Adrenal gland (tissue), 12 donors: ENCODE data around the gene CYSRT1. TPM values are rescaled to one million over a fixed set of nuclear protein-coding genes. Genes with fewer than 3 reads are reported as not detected.

Source experiments
- DNase-seq, 7 donors: peaks; one replicate each; pipeline ENCODE4 v3.0.0-alpha.2; 2019 to 2020
- H3K27ac ChIP-seq, 5 donors: fragments of 200-600 bp; sonication (generic) in 4 of 5; 1 replicate in 3 of 5; 2 replicates in 2 of 5; pipeline versions ENCODE4 v1.5.1 to v1.8.0; 2016 to 2020; ENCODE audit warnings: mild to moderate bottlenecking in 1 of 5
- H3K27me3 ChIP-seq: fragments of 200-600 bp; 2 replicates; pipeline ENCODE4 v1.8.0; 2021
- H3K36me3 ChIP-seq, 2 donors: fragments of 200-600 bp; replicated peaks in 1 of 2; 1 replicate in 1 of 2; 2 replicates in 1 of 2; pipeline versions ENCODE4 v1.5.1 to v1.8.0; 2018 to 2022
- H3K4me1 ChIP-seq, 2 donors: fragments of 200-600 bp; replicated peaks in 1 of 2; 1 replicate in 1 of 2; 2 replicates in 1 of 2; pipeline versions ENCODE4 v1.5.1 to v1.8.0; 2018 to 2021
- H3K4me3 ChIP-seq, 4 donors: fragments of 200-600 bp; sonication (generic) in 3 of 4; one replicate each; pipeline ENCODE4 v1.5.1; 2016 to 2018
- H3K9me3 ChIP-seq, 3 donors: fragments of 200-600 bp; sonication (generic) in 1 of 3; replicated peaks in 1 of 3; 1 replicate in 2 of 3; 2 replicates in 1 of 3; pipeline versions ENCODE4 v1.5.1 to v1.8.0; 2016 to 2021
- POLR2A ChIP-seq, 2 donors: fragments of 450-650 bp; IDR thresholded peaks; one replicate each; pipeline ENCODE4 v1.6.1; 2017; ENCODE audit warnings: antibody characterized with exemption in 2 of 2, mild to moderate bottlenecking in 2 of 2, moderate library complexity in 1 of 2
- WGBS, 4 donors: extraction: QIAGEN DNeasy Blood & Tissue Kit in 2 of 4; methylation state at CpG; one replicate each; pipeline versions ENCODE4 v1.1.5 to v1.1.7; 2013 to 2017; 5-methylcytosine and 5-hydroxymethylcytosine counted together
- intact Hi-C, 2 donors: fragments of 100-400 bp; cut with DNase I; formaldehyde crosslinking; loops; one replicate each; pipeline versions ENCODE4 v1.14.1 to v1.15.0; 2022 to 2023
- polyA plus RNA-seq, 3 donors: library from polyadenylated mRNA; stranded (reverse); fragments of 200-250 nt in 2 of 3; fragments of 350-450 nt in 1 of 3; fragmentation: Illumina TruSeq in 1 of 3; extraction: RNeasy Lipid Tissue Mini Kit (QIAGEN cat#74804) in 1 of 3; gene quantifications; one replicate each; pipeline ENCODE4 v1.2.3, GENCODE V29; 2013 to 2014
- total RNA-seq, 9 donors: library from RNA; depleted of rRNA in 4 of 9; stranded (reverse); fragments of >200 nt in 4 of 9; fragments of 120-200 nt in 1 of 9; fragmentation: NEBNext Ultra II Directional in 1 of 9; extraction: Animal tissue kit (Norgen Biotek cat#: 25700) in 1 of 9; gene quantifications; one replicate each; pipeline versions ENCODE4 v1.1.0 to v1.2.4, GENCODE V29; 2013 to 2023
- TF ChIP-seq, protein P1 (sequence below), 6 experiments: fragments of 450-650 bp in 4 of 6; fragments of 200-600 bp in 2 of 6; sonication (generic) in 1 of 6; IDR thresholded peaks; 1 replicate in 5 of 6; 2 replicates in 1 of 6; pipeline versions ENCODE4 v1.5.1 to v1.8.0; 2016 to 2021; ENCODE audit warnings: antibody characterized with exemption in 6 of 6, mild to moderate bottlenecking in 2 of 6, moderate library complexity in 1 of 6
- donor health status: healthy with polysubstance abuse.
- donor health status: Bipolar disorder and iron deficiency.
- donor health status: DM: yes; HTN: yes; CAD: no.
- donor health status: DM: no; HTN: no; CAD: no.
- donor health status: DM: no; HTN: no; CAD: no.
- donor health status: DM: yes; HTN: yes; CAD: no.

CYSRT1 gene
- total and polyA plus RNA-seq, 12 donors: 0.56 to 4.6 (median 1.7) TPM; not detected in 1

DNA sequence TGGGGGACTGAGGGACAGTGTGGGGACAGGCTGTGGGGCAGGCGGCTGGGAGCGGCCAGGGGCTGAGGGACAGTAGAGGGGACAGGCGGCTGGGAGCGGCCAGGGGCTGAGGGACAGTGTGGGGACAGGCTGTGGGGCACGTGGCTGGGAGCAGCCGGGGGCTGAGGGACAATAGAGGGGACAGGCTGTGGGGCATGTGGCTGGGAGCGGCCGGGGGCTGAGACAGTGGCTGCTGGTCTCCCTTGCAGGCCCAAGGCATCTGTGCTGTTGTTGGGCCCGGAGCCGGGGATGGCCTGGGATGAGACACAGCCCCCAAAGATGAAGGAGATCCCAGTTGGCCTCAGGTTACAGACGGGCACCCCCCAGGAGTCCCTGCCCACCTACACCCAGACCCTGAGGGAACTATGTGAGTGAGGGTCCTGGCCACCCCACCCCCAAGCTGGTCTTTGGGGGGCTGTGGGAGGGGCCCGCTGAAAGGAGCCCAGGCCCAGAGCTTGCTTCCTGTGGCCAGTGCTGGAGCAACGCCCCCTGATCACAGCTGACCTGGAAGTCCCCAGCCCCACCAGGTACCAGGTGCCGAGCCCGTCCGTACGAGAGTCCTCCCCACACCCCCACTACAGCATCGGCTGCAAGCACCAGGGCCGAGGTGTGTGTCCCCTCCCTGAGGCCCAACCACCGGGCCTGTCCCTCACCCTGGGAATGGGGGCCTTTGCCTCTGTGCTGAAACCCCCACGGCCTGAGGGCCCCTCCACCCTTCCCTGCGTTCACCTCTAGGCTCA is 26.7 kb downstream of the CYSRT1 start:
- Histone ChIP-seq H3K4me1 (peaks cover 14 to 27% of the 10 kb centered on the region in 2 donors), H3K9me3 (no peaks in the 10 kb centered on the region), H3K4me3 (no peak overlapping the region), H3K27me3 (no peaks in the 10 kb centered on the region), H3K27ac (no peak overlapping the region), H3K36me3 (no peaks in the 10 kb centered on the region)
- intact Hi-C loops: no loop called here
- TF ChIP-seq, protein P1, sequence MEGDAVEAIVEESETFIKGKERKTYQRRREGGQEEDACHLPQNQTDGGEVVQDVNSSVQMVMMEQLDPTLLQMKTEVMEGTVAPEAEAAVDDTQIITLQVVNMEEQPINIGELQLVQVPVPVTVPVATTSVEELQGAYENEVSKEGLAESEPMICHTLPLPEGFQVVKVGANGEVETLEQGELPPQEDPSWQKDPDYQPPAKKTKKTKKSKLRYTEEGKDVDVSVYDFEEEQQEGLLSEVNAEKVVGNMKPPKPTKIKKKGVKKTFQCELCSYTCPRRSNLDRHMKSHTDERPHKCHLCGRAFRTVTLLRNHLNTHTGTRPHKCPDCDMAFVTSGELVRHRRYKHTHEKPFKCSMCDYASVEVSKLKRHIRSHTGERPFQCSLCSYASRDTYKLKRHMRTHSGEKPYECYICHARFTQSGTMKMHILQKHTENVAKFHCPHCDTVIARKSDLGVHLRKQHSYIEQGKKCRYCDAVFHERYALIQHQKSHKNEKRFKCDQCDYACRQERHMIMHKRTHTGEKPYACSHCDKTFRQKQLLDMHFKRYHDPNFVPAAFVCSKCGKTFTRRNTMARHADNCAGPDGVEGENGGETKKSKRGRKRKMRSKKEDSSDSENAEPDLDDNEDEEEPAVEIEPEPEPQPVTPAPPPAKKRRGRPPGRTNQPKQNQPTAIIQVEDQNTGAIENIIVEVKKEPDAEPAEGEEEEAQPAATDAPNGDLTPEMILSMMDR (IDR thresholded peaks at IDR 0.05): no peak
- no peak for TF ChIP-seq POLR2A (IDR thresholded peaks at IDR 0.05)
- no peak for DNase-seq
- 85 to 91% (median 89%) methylated on average over 10 to 22 of the region's 22 CpGs for WGBS, 4 donors

DNA sequence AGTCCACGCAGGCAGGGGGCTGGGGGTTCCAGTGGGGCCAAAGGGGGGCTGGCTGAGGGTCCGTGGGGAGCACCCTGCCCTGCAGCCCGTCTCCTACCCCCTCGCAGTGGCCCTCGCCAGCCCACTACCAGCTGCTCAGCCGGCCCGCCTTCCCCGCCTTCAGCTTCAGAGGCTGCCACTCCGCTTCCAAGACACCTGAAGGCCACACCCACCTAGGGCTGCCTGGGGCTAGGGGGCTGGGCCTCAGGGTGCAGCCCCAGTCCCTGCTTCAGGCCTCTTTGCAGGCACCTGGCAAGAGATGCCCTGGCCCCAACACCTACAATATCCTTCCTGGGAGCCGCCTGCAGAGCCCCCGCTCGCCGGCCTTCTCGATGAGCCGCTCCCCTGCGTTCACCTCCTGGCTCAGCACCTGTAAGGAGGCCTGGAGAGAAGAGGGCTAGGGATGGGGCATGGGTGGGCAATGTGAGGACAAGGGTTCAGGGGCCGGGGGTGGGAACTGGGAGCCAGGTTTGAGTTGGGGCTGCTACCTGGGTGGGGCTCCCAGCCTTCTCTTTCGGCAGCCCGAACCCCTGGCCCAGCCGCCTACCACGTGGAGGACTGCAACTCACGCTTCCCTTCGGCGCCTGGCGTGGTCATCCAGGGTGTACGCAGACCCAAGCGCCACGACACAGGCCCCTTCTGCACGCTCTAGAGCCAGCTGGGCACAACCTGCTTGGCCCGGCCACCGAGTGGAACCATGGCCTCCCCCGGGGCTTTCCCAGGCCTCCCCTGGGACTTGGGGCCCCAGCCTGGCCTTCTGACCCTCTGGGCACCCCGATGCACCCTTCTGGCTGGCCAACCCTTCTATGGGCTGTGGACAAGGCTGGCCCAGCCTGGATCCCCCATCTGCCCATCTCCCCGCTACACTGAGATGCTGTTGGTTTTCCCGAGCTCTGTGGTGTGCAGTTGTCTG is 27.9 kb downstream of the CYSRT1 start:
- Histone ChIP-seq H3K27me3 (no peaks in the 10 kb centered on the region), H3K27ac (no peak overlapping the region), H3K9me3 (no peaks in the 10 kb centered on the region), H3K36me3 (peaks cover 0 to 2% of the 10 kb centered on the region in 2 donors), H3K4me1 (peaks cover 14 to 31% of the 10 kb centered on the region in 2 donors), H3K4me3 (no peak overlapping the region)
- no peak for TF ChIP-seq POLR2A (IDR thresholded peaks at IDR 0.05)
- TF ChIP-seq, protein P1 (IDR thresholded peaks at IDR 0.05): no peak
- WGBS, 4 donors: 86 to 100% (median 94%) methylated on average over 13 to 35 of the region's 35 CpGs
- intact Hi-C loops: no loop called here
- no peak for DNase-seq

DNA sequence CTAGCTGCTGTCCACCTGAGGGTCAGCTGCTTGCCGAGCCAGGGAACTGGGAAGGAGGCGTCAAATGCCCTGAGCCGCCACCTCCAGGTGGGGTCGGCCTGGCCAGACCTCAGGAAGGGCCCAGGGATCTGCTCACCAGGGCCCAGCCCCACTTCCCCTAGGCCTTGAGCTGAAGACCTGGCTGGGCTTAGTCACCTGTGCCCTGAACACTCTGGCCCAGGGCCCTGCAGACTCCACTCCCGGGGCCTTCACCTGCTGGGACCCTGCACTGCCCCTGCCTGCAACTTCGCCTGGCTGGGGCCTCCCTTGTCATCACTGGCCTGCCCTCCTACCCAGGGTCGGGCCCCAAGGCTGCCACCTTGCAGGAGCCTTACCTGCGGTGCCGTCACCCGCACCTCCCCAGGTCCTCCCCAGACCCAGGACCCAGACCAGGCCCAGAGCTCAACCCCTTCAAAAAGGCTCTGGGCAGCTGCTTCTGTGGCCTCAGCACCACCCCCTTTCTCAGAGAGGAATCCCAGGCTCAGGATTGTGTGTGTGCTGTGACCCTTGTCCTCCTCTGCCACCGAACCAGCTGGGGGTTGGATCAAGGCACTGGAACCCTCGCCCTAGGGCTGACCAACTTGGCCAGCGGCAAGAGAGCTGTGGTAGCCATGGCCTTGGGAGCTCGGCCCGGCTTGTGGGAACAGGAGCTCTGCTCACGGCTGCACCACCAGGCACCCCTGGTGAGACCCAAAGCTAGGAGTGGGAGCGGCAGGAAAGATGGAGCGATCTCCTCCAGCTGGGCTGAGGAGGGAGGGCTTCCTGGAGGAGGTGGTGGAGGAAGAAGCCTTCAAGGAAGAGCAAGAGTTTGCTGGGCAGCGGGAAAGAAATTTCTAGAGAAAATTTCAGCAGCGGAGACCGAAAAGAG is 29.0 kb downstream of the CYSRT1 start:
- H3K4me1 ChIP-seq: peaks cover 14 to 31% of the 10 kb centered on the region in 2 donors
- no peaks in the 10 kb centered on the region for H3K27me3 ChIP-seq
- peak in 5 of 7 donors; percentile 49 to 68 (median 62) for DNase-seq
- no peaks in the 10 kb centered on the region for H3K9me3 ChIP-seq
- WGBS, 4 donors: 33 to 60% (median 48%) methylated on average over 11 to 21 of the region's 21 CpGs
- peaks cover 0 to 10% of the 10 kb centered on the region in 2 donors for H3K36me3 ChIP-seq
- H3K4me3 ChIP-seq: peak overlapping the region in 2 of 4 donors; percentile 44 to 99
- TF ChIP-seq POLR2A (IDR thresholded peaks at IDR 0.05): no peak
- TF ChIP-seq, protein P1 (IDR thresholded peaks at IDR 0.05): no peak
- intact Hi-C loops: no loop called here
- peak overlapping the region in 2 of 5 donors; percentile 65 to 88 for H3K27ac ChIP-seq
